SH-SY5Y (cell line): ENCODE data around the gene ABCF1.

ENCODE experiments used
- GATA2 ChIP-seq: IDR thresholded peaks from 2 replicates; pipeline ENCODE4 v1.6.1; 2011; ENCODE audit warnings: mild to moderate bottlenecking, low read depth, low read length
- GATA3 ChIP-seq: IDR thresholded peaks from 2 replicates; pipeline ENCODE4 v1.6.1; 2011; ENCODE audit warnings: low read depth, mild to moderate bottlenecking, low read length, moderate library complexity

DNA sequence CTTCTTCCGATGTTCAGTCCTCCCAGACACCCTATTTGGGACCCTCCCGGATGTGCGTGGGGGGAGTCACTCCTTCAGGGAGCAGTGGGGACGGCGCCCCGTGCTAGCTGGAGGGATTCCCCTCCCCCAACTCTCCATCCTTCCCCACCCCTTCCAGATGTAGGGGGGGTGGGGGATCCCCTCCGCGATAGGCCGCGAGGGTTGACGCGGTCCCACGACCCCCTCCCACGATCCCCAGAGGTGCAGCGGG is 15.5 kb upstream of the ABCF1 start:
- TF ChIP-seq GATA2 (no peak), GATA3 (no peak)
